ENCODE measurements around the gene CYP3A7.
"Not testable (repeated sequence)": the region's sequence is repeated elsewhere in the genome, so short reads cannot be mapped to it uniquely, and the experiment has no call there.

The CYP3A7 gene

GRCh38 chr7:99698867-99699730, 35.9 kb downstream of the CYP3A7 start:
- DNase-seq, result not testable (repeated sequence)

DNA sequence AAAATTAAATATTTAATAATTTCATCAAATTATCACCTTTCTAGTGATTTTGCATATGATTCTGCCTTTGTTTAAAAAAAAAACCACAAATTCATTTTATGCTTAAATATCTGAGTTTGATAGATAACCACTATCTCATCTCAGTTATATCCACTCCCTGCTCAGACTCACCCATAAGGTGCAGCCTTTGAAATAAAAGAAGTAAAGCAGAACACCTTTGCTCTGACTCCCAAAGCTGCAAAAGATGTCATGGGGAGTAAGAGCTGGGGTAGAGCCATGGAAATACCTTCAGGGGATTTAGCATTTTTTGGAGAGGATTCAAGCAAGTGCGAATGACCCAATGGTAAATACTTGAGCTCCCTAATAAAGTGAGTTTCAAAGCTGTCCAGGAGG, 40.1 kb downstream of the CYP3A7 start:
- DNase-seq, result no peak

DNA sequence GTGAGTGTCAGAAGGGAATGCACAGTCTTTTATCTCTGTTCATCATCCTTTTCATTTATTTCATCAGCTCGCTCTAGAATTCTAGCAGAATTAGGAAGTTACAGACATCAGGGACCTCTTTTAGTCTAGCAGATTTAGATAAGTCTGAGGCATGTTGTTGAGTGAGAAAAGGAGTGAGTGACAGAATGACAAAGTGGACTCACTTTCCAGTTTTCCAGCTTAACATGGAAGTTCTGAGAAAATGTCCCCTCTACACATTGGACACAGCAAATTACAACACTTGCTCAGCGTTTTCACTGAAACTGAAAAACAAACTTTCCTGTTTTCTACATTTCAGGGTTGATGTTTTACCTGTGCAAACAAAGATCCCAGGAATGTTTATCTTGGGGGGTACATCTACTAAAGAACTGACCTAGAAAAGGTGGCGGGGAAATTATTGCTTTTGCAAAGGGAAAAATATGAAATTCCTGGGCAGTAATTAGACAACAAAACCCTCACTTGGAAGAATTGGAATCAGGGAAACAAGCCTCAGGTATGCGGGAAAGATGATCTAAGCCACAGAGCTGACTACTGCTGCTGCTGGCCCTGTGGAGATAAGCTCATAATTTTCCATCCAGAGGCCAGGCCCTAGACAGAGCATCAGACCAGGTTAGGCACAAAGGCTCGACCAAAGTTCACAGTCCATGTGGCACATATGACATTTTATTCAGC, 40.6 kb downstream of the CYP3A7 start:
- DNase-seq, result no peak

- peak; percentile 17 for DNase-seq
Observed at GRCh38 chr7:99693427-99694200, 41.4 kb downstream of the CYP3A7 start.

- no peak for DNase-seq
Observed at GRCh38 chr7:99693100-99693426, 41.9 kb downstream of the CYP3A7 start.

GRCh38 chr7:99692563-99692962, 42.4 kb downstream of the CYP3A7 start:
- DNase-seq, result not testable (repeated sequence)

GRCh38 chr7:99691658-99692057, 43.3 kb downstream of the CYP3A7 start:
- DNase-seq, result not testable (repeated sequence)

GRCh38 chr7:99690918-99691317, 44.1 kb downstream of the CYP3A7 start:
- DNase-seq, result not testable (repeated sequence)

DNA sequence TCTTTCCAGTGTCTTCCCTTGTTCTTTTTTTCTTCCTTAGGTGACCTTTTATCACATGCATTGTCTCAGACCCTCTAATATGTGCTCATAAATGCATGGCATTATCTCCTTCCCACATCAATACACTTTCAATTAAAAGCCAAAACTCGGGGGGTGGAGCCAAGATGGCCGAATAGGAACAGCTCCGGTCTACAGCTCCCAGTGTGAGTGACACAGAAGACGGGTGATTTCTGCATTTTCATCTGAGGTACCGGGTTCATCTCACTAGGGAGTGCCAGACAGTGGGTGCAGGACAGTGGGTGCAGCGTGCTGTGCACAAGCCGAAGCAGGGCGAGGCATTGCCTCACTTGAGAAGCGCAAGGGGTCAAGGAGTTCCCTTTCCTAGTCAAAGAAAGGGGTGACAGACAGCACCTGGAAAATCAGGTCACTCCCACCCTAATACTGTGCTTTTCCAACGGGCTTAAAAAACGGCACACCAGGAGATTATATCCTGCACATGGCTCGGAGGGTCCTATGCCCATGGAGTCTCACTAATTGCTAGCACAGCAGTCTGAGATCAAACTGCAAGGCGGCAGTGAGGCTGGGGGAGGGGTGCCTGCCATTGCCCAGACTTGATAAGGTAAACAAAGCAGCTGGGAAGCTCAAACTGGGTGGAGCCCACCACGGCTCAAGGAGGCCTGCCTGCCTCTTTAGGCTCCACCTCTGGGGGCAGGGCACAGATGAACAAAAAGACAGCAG, 49.0 kb downstream of the CYP3A7 start:
- DNase-seq, result not testable (repeated sequence)

GRCh38 chr7:99685129-99685758, 49.8 kb downstream of the CYP3A7 start:
- DNase-seq, result no peak

GRCh38 chr7:99679400-99680191, 55.4 kb downstream of the CYP3A7 start, which contains the start of gene CYP3A5:
Gene CYP3A5, minus strand, starts transcription at chr7:99679996. Its CDS starts 100 bp downstream, at chr7:99679896.
- DNase-seq, result no peak

DNA sequence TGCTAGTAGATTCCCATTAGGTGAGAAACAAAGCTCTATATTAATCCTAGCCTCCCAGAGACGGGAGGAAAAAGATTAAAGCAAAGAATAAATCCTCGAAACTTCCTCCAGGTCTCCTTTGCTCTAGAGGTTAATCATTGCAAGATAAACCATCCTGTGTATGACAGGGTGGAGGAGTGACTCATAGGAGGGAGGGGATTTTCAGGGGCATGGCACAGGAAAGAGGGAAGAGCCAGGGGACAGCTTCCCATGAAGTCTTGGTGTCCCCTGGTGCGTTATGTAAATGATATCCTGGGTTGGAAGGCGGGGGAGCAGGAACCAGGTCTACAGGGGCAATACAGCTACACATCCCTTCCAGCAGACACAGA, 56.0 kb downstream of the CYP3A7 start:
- DNase-seq, result no peak

GRCh38 chr7:99677648-99678045, 57.3 kb downstream of the CYP3A7 start:
- no peak for DNase-seq

GRCh38 chr7:99677013-99677647, 57.9 kb downstream of the CYP3A7 start:
- DNase-seq, result no peak

DNA sequence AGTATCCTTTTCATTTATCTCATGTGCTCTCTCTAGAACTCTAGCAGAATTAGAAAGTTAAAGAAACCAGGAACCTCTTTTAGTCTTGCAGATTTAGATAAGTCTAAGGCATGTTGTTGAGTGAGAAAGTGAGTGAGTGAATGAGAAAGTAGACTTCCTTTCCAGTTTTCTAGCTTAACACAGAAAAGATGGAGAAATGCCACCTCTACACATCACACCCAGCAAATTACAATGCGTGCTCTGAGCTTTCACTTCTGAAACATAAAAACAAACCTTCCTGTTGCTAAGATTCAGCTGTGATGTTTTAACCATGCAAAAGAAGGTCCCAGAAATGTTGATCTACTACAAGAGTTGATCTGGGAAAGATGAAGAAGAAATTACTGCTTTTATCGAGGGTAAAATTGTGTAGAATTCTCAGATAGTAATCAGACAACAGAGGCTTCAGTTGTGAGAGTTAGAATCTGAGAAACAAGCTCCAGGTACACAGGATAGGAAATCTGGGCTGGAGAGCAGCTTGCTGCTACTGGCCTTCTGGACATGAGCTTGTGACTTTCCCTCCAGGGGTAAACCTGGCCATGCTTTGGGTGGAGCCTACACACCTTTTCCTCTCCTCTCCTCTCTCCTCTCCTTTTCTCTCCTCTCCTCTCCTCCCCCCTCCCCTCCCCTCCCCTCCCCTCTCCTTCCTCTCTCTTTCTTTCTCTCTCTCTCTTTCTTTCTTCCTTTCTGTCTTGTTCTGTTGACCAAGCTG, 59.8 kb downstream of the CYP3A7 start:
- DNase-seq, result no peak

DNA sequence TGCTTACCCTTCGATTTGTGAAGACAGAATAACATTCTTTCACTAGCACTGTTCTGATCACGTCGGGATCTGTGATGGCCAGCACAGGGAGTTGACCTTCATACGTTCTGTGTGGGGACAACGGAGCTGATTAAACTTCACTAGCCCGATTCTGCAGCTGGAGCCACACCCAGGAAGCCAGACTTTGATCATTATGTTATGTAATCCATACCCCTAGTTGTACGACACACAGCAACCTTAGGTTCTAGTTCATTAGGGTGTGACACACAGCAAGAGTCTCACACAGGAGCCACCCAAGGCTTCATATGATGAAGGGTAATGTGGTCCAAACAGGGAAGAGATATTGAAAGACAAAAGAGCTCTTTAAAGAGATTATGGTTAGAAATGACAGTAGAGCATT, 62.4 kb downstream of the CYP3A7 start:
- no peak for DNase-seq

GRCh38 chr7:99669782-99670181, 65.2 kb downstream of the CYP3A7 start:
- no peak for DNase-seq

DNA sequence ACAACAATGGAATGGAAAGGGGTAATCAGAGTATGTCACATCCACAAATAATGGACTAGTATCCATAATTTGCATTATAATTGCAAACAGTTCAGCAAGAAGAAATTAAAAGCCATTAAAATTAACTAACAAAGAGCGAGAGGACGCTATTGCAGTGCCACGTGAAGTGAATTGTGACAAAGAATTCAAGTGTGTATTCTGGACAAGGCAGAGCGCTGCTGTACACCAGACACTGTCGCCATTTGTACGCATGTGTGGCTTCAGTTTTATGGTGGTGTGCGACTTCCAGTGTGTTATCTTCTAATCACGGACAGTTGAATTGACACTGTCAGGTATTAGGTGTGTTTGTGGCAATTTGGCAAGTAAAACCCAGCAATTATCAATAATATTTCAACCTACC, 66.5 kb downstream of the CYP3A7 start:
- no peak for DNase-seq

DNA sequence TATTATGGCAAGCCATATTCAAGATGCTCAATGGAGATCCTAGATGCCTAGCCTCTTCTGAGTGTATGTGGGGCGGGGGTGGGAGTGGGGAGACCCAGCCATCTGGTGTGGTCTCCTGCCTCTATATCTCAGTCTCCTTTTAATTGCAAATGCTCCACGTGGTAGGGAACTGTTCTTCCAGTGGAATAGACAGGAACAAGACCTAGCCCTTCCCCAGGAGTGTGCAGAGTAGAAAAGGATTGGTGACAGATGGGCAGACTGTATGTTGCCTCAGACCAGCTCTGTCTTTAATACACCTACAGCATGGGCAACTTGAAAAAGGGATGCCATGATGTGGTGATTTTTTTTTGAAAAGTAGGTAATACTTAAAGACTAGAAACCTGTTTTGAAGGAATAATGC, 67.8 kb downstream of the CYP3A7 start:
- DNase-seq, result no peak

GRCh38 chr7:99666013-99666395, 69.0 kb downstream of the CYP3A7 start:
- DNase-seq, result no peak
